HG03103 (cell line): Measurements from ENCODE around the gene SLC6A19.

Experiments used
- ATAC-seq: cut with Tn5 transposase; IDR thresholded peaks from one replicate; pipeline ENCODE4 v1.9.1; 2021; ENCODE audit warnings: low read depth; ENCODE audit not compliant: unreplicated experiment

Gene SLC6A19

GRCh38 chr5:1164696-1165630 is 36.4 kb upstream of the SLC6A19 start:
- no peak for ATAC-seq

- no peak for ATAC-seq
Observed at GRCh38 chr5:1165864-1166263, 35.5 kb upstream of the SLC6A19 start.

GRCh38 chr5:1166370-1166769 is 35.0 kb upstream of the SLC6A19 start:
- no peak for ATAC-seq

- ATAC-seq = no peak
Observed at GRCh38 chr5:1167361-1167727, 34.1 kb upstream of the SLC6A19 start.

GRCh38 chr5:1167728-1168709 is 33.4 kb upstream of the SLC6A19 start:
- no peak for ATAC-seq

- no peak for ATAC-seq
Observed at GRCh38 chr5:1168796-1169195, 32.6 kb upstream of the SLC6A19 start.

- ATAC-seq = no peak
Observed at GRCh38 chr5:1169211-1170115, 31.9 kb upstream of the SLC6A19 start.

- no peak for ATAC-seq
Observed at GRCh38 chr5:1171340-1171941, 30.0 kb upstream of the SLC6A19 start.

GRCh38 chr5:1172007-1172581 is 29.3 kb upstream of the SLC6A19 start:
- no peak for ATAC-seq

GRCh38 chr5:1172670-1173404 is 28.6 kb upstream of the SLC6A19 start:
- ATAC-seq = no peak

GRCh38 chr5:1173485-1174070 is 27.8 kb upstream of the SLC6A19 start:
- ATAC-seq = no peak

- ATAC-seq = no peak
Observed at GRCh38 chr5:1174122-1174936, 27.1 kb upstream of the SLC6A19 start.

GRCh38 chr5:1175015-1175414 is 26.4 kb upstream of the SLC6A19 start:
- ATAC-seq = no peak

GRCh38 chr5:1175801-1176472 is 25.5 kb upstream of the SLC6A19 start:
- no peak for ATAC-seq

- ATAC-seq = no peak
Observed at GRCh38 chr5:1176473-1177391, 24.7 kb upstream of the SLC6A19 start.
